CD4-positive, alpha-beta T cell treated with Interleukin-4 for 4 hours (primary cell): ENCODE results near the gene CCR1.
A peak's percentile ranks its signal among the peaks of the same experiment; 100 is the strongest.

Source experiments
- DNase-seq: peaks from one replicate; pipeline ENCODE4 v3.0.0-alpha.2; 2020

CCR1 gene

DNA sequence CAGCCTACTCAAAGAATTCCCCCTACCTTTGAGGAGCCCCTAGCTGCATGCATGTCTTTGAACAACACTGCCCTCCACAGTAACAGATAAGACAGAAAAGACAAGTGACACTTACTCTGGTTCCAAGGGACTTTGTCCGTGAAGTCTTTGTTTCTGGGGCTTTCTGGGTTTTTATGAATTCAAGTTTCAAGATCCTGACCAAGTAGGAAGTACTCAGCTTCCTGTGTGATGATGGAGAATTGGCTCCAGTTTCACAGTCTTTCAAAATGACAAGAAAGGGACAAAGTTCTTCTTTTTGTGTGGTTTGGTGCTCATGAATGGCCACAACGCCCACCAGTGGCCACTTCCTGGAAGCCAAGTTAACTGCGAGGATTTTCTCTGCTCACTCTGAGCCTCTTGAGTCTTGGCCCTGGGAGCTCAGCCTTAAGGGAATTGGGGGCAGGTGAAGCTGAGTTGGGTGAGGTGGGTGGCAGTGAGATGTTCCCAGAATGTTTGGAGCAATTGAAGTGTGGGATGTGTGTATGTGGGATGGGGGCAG, at the start of gene CCR1:
Gene CCR1 (minus strand): TSS at position 147 of the 538 bp plus-strand sequence. CDS start 4,000 bp downstream, outside the sequence.
- DNase-seq, result peak; percentile 43

DNA sequence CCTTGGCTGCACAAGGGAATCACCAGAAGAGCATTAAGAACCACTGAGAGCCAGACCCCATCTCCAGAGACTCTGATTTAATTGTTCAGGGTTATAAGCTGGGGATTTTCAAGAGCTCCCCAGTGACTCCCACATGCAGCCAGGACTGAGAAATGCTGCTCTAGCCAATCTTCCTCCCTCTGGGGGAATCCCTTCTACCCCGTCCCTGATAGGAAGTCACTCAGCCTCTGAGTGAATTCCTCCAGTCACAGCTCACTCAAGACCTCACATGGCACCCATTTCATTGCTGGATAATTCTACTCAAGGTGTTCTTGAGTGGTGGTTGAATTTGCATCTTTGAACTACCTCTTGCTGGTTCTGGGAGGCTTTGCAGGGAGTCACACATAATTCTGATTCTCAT, 44.9 kb upstream of the CCR1 start:
- no peak for DNase-seq

DNA sequence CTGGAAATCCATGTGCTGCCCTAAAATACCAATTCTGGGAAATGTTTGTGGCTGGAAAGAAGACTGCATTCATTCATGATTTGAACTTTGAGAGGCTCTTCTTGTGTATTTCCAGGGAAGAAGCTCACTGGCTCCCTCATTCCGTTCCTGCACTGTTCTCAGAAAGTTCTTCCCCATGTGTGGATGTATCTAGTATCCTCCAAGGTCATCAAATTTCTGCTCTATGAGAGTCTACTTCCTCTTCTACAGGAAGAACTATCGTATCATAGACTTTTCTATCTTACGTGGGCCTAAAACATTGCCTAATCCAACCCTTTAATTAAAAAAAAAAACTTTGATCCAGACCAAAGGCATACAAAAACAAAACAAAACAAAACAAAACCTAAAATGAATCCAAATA, 37.0 kb upstream of the CCR1 start:
- no peak for DNase-seq

DNA sequence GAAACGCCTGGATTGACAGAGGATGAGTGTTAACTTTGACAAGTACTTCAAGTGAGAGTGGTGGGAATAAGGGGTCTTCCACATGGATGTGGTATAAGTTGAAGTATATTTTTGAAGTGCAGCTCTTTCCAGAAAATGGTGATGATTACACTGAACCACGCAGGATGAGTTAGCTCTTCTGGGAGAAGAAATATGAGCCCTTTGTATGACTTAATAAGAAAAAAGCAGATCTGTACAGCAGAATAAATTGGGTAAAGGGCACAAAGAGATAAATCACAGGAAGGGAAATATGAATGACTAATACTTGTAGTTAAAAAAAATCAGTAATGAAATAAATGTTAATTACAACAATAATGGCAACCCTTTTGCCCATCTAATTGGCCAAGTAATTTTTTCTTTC, 35.4 kb upstream of the CCR1 start:
- DNase-seq, result no peak

DNA sequence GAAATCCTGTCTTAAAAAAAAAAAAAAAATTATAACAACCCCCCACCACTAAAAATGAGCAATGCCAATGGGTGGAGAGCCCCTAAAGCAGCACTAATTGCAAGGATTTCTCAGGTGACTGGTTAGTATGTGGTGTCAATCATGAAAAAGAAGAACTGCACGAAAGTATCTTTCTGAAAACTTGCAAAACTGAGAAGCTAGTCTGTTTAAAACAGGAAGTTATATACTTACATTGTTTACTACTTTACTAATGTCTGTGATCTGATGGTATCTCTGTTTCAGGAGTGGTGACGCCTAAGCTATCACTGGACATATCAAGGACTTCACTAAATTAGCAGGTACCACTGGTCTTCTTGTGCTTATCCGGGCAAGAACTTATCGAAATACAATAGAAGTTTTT, 34.0 kb upstream of the CCR1 start, which contains the start of gene CCR3:
Gene CCR3 (plus strand): TSS at position 341 of the 400 bp plus-strand sequence. CDS start 22,699 bp downstream, outside the sequence.
- DNase-seq, result peak; percentile 14

DNA sequence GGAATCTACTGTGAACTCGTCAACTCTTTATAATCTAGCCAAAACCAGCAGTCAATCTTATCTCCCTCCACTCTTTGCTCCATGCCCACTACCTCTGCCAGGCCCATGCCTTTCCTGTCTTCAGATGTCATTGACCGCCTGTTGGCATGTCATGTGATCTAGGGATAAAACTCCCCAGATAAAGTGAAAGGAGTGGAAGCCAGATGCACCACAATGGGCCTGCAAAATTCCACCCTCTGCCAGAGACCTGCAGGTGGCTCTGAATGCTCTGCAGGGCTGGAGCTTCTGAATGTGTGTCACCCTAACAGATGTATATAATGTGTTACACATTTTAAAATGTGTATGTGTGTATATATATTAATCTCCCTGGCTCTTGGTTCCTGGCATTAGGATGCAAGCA, 31.8 kb upstream of the CCR1 start:
- DNase-seq, result no peak

DNA sequence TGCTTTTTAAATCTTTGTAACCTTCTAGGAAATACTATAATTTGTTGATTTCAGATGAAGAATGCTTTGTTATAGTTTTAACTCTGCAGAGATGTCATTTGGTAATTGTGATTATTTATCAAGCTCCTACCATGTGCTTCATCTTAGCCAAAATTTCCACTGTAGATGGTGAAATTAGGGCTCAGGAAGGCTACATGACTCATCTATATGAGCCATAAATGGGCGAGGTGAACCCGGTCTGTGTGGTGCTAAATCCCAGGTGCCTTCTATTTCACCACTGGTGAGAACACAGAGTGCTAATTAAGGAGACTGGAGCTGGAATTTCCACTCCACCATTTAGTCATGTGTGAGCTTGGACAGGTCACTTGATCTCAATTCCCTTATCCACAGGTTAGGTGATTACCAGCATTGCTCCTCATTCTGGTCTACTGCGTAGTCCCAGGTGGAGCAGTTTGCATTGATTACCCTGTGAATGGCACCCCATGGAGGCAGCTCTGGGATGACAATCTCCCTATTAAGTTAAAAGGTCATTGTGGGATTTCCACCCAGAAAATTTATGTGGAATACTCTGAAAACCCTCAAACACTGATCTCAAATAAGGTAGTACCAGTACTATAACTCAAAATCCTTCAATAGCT, 31.3 kb upstream of the CCR1 start:
- no peak for DNase-seq

DNA sequence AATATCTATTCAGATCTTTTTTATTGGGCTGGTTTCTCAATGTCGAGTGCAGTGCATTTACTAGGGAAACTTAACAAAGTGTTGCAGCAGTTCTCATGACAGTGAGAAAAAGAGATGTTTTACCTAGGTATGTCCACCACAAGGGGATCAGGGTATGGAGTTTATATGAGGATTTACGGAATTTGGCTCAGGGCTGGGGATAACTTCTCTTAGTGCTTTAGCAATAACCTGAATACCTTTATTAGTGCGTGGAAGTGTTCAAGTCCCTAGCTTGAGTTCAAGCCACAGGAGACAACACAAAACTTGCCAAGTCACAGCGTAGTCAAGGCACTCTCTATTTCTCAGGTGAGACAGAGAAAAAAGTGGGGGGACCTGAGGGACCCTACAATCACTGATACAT, 30.3 kb upstream of the CCR1 start:
- DNase-seq, result no peak

DNA sequence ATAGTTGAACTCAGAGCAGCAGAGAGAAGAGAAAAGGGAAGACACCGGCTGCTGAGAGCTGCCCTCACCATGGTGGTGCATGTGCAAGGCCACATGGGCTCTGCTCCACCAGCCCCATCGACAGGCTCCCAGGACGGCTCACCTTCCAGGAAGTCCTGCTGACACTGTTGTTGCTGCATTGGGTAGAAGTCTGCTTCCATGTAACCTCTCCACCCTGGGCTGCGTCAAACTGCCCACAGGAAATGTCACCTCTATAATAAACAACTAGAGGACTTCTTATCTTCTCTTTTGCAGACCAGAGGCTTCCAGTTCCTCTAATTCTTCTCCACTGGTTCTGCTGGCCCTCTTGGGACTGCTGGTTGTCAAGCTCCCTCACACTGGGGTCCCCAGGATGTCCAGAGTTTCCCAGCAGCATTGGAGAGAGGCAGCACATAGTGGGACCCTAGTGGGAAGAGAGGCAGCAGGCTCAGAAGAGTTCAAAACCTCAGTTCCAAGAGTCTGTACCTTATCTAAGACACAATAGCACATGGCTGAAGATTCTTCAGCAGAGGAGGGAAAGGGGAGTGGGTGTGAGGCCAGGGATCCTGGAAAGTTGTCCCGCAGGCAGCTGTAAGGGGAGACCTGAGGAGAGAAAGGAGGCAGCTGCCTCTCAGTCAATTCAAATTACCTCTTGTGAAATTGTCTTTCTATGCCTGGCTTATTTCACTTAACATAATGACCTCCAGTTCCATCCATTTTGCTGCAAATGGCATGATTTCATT, 28.4 kb upstream of the CCR1 start:
- DNase-seq, result peak; percentile 2

DNA sequence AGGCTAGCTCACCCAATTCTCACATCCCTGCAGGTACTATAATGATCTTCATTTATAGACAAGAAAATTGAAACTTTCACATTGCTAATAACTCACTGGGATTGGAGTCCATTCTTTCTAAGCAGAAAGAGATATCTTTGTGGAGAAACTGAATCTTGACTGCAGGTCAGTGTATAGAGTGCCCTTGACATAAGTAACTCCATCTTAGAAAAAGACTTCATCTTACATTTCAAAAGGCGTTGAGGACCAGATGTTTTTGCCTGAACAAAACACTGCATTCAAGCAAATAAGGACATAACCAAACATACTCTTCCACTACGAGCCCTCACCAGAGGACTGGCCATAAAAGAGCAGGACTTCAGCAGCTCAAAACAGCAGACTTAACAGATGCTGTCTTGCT, 27.3 kb upstream of the CCR1 start:
- DNase-seq, result no peak

DNA sequence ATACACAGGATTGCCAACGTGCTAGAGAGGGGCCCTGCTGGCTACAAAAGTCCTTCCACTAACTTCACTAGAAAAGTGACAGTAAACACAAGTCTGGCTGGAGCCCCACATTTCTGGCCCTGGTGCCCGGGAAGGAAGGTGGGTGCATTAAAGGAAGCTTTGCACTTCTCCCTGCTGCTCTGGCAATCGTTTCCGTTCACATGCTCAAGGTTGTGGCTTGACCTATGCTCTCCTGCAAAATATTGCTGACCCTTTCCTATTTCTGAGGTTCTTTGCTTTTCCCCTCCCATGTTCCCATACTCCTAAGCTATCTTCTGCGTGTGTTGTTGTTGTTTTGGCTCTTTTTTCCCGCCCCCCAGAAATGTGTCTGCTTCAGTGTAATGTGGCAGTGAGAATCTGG, 25.1 kb upstream of the CCR1 start:
- DNase-seq, result no peak

DNA sequence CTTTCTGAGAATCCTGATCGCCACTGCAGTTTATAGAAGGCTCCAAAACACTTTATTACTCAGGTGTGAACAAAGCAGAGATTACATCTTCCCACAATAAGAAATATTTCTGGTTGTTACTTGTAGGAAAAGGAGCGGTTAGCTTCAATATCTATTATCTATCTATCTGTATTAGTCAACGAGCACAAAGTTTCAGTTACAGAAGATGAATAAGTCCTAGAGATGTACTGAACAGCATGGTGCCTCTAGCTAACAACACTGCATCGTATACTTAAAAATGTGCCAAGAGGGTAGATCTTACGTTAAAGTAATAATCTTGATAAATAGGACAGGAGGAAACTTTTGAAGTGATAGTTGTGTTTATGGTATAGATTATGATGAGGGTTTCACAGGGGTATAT, 23.2 kb upstream of the CCR1 start:
- no peak for DNase-seq

DNA sequence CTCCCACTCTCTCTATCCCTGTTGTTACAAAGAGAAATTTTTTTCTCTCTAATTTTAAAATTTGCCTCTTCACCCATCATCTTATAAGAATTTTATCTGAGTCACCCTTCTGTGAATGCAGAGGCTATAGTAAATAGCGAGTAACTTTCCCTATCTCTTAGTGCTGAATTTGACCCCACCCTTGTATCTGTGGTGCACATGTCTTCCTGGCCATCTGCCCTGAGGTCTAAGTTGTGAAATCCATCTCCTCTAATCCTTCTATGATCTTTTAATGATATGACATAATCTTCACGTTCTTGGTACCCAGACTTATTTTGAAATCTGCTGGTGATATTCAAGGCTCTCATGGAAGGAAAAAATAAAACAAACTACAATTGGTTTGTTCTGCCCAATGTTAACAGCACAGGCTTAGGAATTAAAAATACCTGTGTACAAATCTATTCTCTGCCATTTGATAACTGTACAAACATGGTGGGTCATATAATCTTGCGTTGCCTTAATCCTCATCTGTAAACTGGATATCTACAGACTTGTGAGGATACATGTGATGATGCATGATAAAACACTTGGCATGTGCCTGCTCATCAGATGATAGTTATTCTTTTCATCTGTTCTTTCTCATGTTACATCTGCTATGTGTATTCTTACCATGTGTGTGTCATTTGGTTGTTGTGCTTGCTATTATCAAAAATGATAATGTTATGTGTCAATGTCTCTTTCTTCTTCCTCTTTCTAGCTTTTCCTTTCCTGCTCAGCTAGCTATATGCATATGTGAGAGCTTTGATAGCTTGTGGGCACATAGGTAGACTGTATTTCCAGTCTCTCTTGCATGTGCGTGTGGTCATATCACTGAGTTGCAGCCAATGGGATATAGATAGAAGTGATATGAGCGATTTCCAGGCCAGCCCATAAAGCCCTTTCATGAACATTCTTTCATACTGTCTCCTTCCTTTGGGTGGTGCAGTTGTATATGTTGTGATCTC, 20.4 kb upstream of the CCR1 start:
- peak; percentile 12 for DNase-seq

DNA sequence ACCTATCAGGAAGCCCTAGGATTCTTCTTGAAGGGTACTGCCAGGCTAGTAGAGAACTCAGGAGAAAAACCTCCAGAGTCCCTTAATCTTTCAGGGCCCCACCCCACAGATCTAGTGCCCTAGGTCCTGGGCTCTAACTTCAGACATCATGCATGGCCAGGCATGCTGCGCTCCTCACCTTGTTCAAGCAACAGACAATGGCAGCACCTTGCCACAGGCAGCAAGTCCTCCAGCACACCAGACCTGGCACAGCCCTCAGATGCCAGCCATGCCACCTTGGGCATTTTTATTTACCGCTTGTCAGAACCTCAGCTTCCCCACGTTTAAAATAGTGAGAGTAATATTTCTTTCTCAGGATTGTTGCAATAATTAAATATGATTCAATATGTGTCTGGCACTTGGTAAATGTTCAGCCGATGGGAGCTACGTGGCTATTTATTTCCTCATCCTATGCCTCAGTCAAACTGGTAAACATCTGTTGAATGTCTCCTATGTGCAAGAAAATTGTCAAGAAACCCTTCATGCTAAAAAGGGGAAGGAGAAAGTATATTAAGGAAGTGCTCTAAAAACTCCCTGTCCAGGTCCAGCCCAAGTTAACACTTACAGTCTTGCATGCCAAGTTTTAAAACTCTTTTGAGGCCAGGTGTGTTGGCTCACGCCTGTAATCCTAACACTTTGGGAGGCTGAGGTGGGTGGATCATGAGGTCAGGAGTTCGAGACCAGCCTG, 14.5 kb upstream of the CCR1 start:
- no peak for DNase-seq

DNA sequence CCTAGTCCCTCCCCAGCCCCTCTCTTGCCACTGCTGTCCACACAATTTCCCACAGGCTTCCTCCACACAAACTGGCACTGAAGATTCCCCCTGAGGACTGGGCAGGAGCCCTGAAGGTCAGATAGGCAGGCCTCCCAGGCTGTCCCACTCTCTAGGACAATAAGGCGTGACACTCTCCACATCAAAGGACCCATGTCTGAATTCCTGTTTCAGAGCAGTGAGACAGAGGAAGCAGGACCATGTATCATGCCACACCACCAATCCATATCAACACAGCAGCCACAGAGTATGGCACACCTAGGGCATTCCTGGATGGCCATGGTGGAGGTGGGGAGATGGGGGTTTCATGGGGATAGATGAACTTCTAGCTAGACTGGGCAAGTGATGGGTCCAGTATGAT, 13.8 kb upstream of the CCR1 start:
- no peak for DNase-seq

DNA sequence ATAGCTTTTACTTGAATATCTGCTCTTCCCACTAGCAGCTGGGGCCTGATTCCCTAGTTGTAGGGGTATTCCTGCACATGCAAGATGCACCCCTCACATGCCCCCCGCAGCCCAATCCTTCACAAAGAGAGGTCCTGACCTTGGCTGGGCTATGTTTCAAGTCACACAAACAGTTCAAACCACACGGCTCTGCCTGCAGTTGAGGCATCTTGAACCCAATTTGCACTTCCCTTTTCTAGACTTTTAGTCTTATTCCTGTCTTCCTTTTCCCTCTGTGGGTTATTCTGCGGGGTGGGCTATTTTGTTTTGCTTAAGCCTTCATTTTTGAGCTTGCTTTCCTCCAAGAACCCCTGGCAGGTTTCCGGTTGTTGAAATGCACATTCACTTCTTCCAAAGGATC, 13.3 kb upstream of the CCR1 start:
- no peak for DNase-seq

DNA sequence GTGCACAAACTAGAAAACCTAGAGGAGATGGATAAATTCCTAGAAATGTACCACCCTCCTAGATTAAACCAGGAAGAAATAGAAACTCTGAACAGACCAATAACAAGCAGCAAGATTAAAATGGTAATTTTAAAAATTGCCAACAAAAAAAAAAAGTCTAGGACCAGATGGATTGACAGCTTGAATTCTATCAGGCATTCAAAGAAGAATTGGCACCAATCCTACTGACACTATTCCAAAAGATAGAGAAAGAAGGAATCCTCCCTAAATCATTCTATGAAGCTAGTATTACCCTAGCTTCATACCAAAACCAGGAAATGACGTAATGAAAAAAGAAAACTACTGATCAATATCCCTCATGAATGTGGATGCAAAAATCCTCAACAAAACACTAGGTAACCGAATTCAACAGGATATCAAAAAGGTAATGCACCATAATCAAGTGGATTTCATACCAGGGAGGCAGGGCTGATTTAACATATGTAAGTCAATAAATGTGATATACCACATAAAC, 10.1 kb upstream of the CCR1 start:
- no peak for DNase-seq

DNA sequence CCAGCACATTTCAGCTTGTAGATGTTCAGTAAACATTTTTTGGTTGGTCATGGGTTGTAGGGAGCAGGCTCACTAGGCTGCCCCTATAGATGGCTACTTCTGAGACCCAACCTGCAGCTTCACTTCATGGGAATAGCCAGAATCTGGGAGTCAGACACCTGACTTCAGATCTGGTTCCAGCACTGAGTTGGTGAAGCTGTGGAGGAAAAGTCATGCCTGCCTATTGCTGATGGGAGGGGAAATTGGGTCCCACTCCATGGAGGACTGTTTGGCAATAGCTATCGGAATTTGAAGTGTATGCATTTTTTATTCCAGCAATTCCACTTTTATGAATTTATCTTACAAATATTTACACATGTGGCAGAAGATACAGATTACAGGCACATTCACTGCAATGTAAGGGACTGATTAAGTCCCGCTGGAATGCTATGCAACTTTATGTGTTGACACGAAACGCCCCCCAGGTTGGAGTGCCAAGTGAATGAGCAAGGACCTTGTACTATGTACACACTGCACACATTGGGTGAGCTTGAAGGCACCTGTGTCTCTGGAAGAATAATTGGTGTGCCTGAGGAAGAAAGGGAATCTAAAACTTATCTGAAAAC, 7.8 kb upstream of the CCR1 start:
- no peak for DNase-seq

DNA sequence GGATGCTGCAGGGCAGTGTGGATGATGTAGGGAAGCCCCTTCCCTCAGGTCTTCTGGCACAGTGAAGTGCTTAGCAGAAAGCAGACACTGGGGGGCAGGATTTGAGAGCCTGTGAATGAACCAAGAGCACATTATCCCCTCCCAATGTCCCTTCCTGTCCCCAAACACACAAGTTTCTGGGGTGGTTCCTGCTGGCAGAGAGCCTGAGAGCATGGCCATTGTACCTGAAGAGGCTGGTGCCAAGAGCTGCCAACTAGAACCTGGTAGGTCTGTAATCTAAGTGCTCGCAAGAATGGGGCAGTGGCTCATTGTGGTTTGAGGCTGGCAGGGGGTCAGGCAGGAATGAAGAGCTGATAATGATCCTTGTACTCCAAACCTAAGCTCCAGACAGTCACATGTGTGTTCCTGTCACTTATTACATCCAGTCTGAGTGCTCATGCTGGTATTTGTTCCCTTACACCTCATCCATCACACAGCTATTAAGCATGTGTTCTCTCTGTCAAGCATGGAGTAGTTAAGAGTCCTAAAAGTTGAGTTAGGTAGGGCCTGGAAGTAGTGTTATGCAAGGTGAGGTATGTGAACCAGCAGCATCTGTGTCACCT, 6.7 kb upstream of the CCR1 start:
- DNase-seq, result no peak

DNA sequence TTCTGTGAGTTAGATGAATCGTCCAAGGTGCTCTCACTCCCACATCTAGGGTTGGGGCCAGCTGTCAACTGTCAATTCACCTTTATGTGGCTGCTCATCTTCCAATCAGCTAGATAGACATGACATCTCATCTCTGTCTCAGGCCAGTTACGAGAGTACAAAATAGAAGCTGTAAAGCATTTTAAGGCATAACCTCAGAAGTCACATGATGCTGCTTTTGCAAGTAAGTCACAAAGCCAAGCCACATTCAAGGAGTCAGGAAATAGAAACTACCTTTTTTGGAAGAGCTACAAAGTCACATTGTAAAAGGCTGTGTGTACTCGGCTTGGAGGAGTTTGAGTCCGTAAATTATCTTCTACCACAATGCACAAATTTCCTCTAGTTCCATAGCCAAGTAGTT, 5.1 kb upstream of the CCR1 start:
- peak; percentile 51 for DNase-seq

DNA sequence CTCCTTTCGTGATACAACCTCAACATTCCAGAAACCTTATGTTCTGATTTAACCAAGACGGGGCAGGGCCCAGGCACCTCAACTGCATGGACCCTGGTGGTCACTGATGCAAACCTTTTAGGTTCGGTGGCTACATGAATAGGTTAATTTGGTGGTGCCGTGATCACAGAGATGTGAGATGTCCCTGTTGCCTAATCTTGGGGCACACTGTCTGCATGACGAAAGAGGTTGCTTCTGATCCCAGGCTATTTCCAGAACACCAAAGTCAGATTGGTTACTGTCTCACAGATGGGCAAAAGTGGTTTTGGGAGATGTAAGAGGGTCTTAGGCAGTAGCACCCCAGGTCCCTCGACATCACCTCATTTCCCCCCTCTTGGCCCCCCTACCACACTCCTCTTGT, 4.0 kb upstream of the CCR1 start:
- no peak for DNase-seq
